Measurements from ENCODE around the gene KERA. TPM values are rescaled to one million over a fixed set of nuclear protein-coding genes. Genes with fewer than 3 reads are reported as not detected.

KERA gene
- total RNA-seq, 4 donors from 2014 or later, result not detected

GRCh38 chr12:91103101-91103500 is 45.3 kb upstream of the KERA start:
- no peak for DNase-seq
- H3K4me1 ChIP-seq, result no peaks in the 10 kb centered on the region
- no peak for TF ChIP-seq CTCF (IDR thresholded peaks at IDR 0.05)
- TF ChIP-seq POLR2A (IDR thresholded peaks at IDR 0.05), result no peak
- no peaks in the 10 kb centered on the region for H3K27me3 ChIP-seq
- no peaks in the 10 kb centered on the region for H3K9me3 ChIP-seq
- no peak overlapping the region for H3K27ac ChIP-seq
- no peak overlapping the region for H3K4me3 ChIP-seq
- H3K36me3 ChIP-seq, result no peaks in the 10 kb centered on the region

- Histone ChIP-seq H3K36me3 (no peaks in the 10 kb centered on the region), H3K9me3 (no peaks in the 10 kb centered on the region), H3K27me3 (no peaks in the 10 kb centered on the region), H3K4me1 (no peaks in the 10 kb centered on the region), H3K27ac (no peak overlapping the region), H3K4me3 (no peak overlapping the region)
- DNase-seq, result no peak
- TF ChIP-seq POLR2A (IDR thresholded peaks at IDR 0.05) (no peak), CTCF (IDR thresholded peaks at IDR 0.05) (no peak)
Observed at GRCh38 chr12:91100906-91101305, 43.1 kb upstream of the KERA start.

GRCh38 chr12:91099836-91100235 is 42.0 kb upstream of the KERA start:
- H3K36me3 ChIP-seq, result no peaks in the 10 kb centered on the region
- no peaks in the 10 kb centered on the region for H3K9me3 ChIP-seq
- no peaks in the 10 kb centered on the region for H3K4me1 ChIP-seq
- TF ChIP-seq CTCF (IDR thresholded peaks at IDR 0.05) (no peak), POLR2A (IDR thresholded peaks at IDR 0.05) (no peak)
- no peaks in the 10 kb centered on the region for H3K27me3 ChIP-seq
- DNase-seq, result no peak
- H3K27ac ChIP-seq, result peak overlapping the region in 1 of 4 donors; percentile 2
- no peak overlapping the region for H3K4me3 ChIP-seq

GRCh38 chr12:91099341-91099740 is 41.5 kb upstream of the KERA start:
- TF ChIP-seq POLR2A (IDR thresholded peaks at IDR 0.05) (no peak), CTCF (IDR thresholded peaks at IDR 0.05) (no peak)
- Histone ChIP-seq H3K36me3 (no peaks in the 10 kb centered on the region), H3K27ac (peak overlapping the region in 1 of 4 donors; percentile 2), H3K27me3 (no peaks in the 10 kb centered on the region), H3K4me3 (no peak overlapping the region), H3K9me3 (no peaks in the 10 kb centered on the region), H3K4me1 (no peaks in the 10 kb centered on the region)
- no peak for DNase-seq

GRCh38 chr12:91098941-91099340 is 41.1 kb upstream of the KERA start:
- H3K9me3 ChIP-seq, result no peaks in the 10 kb centered on the region
- no peak overlapping the region for H3K4me3 ChIP-seq
- peak in 1 of 3 donors; percentile 50 for DNase-seq
- H3K27ac ChIP-seq, result peak overlapping the region in 1 of 4 donors; percentile 2
- no peaks in the 10 kb centered on the region for H3K4me1 ChIP-seq
- TF ChIP-seq POLR2A (IDR thresholded peaks at IDR 0.05) (no peak), CTCF (IDR thresholded peaks at IDR 0.05) (no peak)
- no peaks in the 10 kb centered on the region for H3K36me3 ChIP-seq
- no peaks in the 10 kb centered on the region for H3K27me3 ChIP-seq

- no peaks in the 10 kb centered on the region for H3K4me1 ChIP-seq
- H3K36me3 ChIP-seq, result no peaks in the 10 kb centered on the region
- no peaks in the 10 kb centered on the region for H3K27me3 ChIP-seq
- no peak for DNase-seq
- TF ChIP-seq POLR2A (IDR thresholded peaks at IDR 0.05), result no peak
- no peak for TF ChIP-seq CTCF (IDR thresholded peaks at IDR 0.05)
- H3K4me3 ChIP-seq, result no peak overlapping the region
- peak overlapping the region in 1 of 4 donors; percentile 44 for H3K27ac ChIP-seq
- H3K9me3 ChIP-seq, result no peaks in the 10 kb centered on the region
Observed at GRCh38 chr12:91098461-91098860, 40.6 kb upstream of the KERA start.
